CD4-positive, CD25-positive, alpha-beta regulatory T cell (primary cell): ENCODE measurements around the gene ZBTB38. TPM values are rescaled to one million over a fixed set of nuclear protein-coding genes. Genes with fewer than 3 reads are reported as not detected.

Experiments
- ATAC-seq, 2 donors: fragments of 150-1000 bp; cut with Tn5 transposase; one replicate each; pipeline ENCODE4 v1.10.0; 2021; ENCODE audit warnings: low read depth in 2 of 2, moderate number of reproducible peaks in 2 of 2, moderate library complexity in 1 of 2
- DNase-seq, 3 donors: peaks; one replicate each; pipeline versions ENCODE4 v3.0.0 to v3.0.0-alpha.2; 2012 to 2022; ENCODE audit warnings: mixed read lengths in 1 of 3
- H3K27ac ChIP-seq: one replicate; pipeline ENCODE4 v1.7.0; 2013; ENCODE audit warnings: mild to moderate bottlenecking, low read length; ENCODE audit not compliant: insufficient read depth, poor library complexity, severe bottlenecking
- H3K27me3 ChIP-seq: one replicate; pipeline ENCODE4 v1.7.0; 2013; ENCODE audit warnings: low read length; ENCODE audit not compliant: control insufficient read depth, insufficient read depth
- H3K36me3 ChIP-seq: one replicate; pipeline ENCODE4 v1.7.0; 2013; ENCODE audit warnings: mild to moderate bottlenecking, low read length, moderate library complexity; ENCODE audit not compliant: control insufficient read depth, insufficient read depth
- H3K4me1 ChIP-seq: 2 replicates; pipeline ENCODE4 v1.7.0; 2013; ENCODE audit warnings: mild to moderate bottlenecking, low read length; ENCODE audit not compliant: insufficient read depth, control insufficient read depth, poor library complexity, severe bottlenecking
- H3K4me3 ChIP-seq: one replicate; pipeline ENCODE4 v1.7.0; 2013; ENCODE audit warnings: low read depth, mild to moderate bottlenecking, low read length, moderate library complexity
- H3K9me3 ChIP-seq, 2 experiments: 1 replicate in 1 of 2; 2 replicates in 1 of 2; pipeline ENCODE4 v1.7.0; 2013; ENCODE audit warnings: low read length in 2 of 2, mild to moderate bottlenecking in 1 of 2, moderate library complexity in 1 of 2; ENCODE audit not compliant: control insufficient read depth in 2 of 2
- H3K27ac Mint-ChIP-seq, 3 donors: one replicate each; pipeline ENCODE4 v1.8.0; 2020 to 2022; ENCODE audit warnings: mild to moderate bottlenecking in 3 of 3, mixed read lengths in 3 of 3, moderate library complexity in 2 of 3
- H3K27me3 Mint-ChIP-seq: one replicate; pipeline ENCODE4 v1.8.0; 2022; ENCODE audit warnings: mild to moderate bottlenecking, mixed read lengths
- H3K36me3 Mint-ChIP-seq: one replicate; pipeline ENCODE4 v1.8.0; 2020; ENCODE audit warnings: mixed read lengths
- H3K4me1 Mint-ChIP-seq, 4 donors: one replicate each; pipeline ENCODE4 v1.8.0; 2020 to 2022; ENCODE audit warnings: mixed read lengths in 4 of 4, mild to moderate bottlenecking in 1 of 4
- H3K4me3 Mint-ChIP-seq, 4 donors: one replicate each; pipeline ENCODE4 v1.8.0; 2020 to 2022; ENCODE audit warnings: mild to moderate bottlenecking in 4 of 4, mixed read lengths in 4 of 4, moderate library complexity in 3 of 4
- H3K9me3 Mint-ChIP-seq, 7 donors: one replicate each; pipeline ENCODE4 v1.8.0; 2020 to 2022; ENCODE audit warnings: mixed read lengths in 7 of 7, mild to moderate bottlenecking in 3 of 7, moderate library complexity in 2 of 7
- polyA plus RNA-seq, 4 donors: library from polyadenylated mRNA; unstranded; fragments of 300-500 nt; fragmentation: Illumina TruSeq; gene quantifications; one replicate each; pipeline ENCODE4 v1.2.3, GENCODE V29; 2021
- total RNA-seq: library from RNA; stranded (reverse); gene quantifications from one replicate; pipeline ENCODE4 v1.2.3, GENCODE V29; 2022

ZBTB38 gene
- total and polyA plus RNA-seq, 5 donors from 2014 or later = 65.0 to 148 (median 96.7) TPM

- Mint-ChIP-seq H3K4me3 (no peak overlapping the region), H3K36me3 (peaks cover 9% of the 10 kb centered on the region), H3K9me3 (peaks cover 0 to 9% (median 2%) of the 10 kb centered on the region in 7 donors), H3K27me3 (no peaks in the 10 kb centered on the region), H3K27ac (no peak overlapping the region), H3K4me1 (peaks cover 9 to 16% (median 13%) of the 10 kb centered on the region in 4 donors)
- Histone ChIP-seq H3K4me1 (peaks cover under 1% of the 10 kb centered on the region), H3K27ac (no peak overlapping the region), H3K36me3 (no peaks in the 10 kb centered on the region), H3K9me3 (peaks cover 1 to 4% of the 10 kb centered on the region in 2 experiments), H3K27me3 (no peaks in the 10 kb centered on the region), H3K4me3 (no peak overlapping the region)
- no peak for ATAC-seq
- DNase-seq = no peak
Observed at GRCh38 chr3:141395005-141395589, 26.8 kb downstream of the ZBTB38 start.

- ATAC-seq = no peak
- Mint-ChIP-seq H3K4me1 (peaks cover 10 to 27% (median 21%) of the 10 kb centered on the region in 4 donors), H3K27me3 (no peaks in the 10 kb centered on the region), H3K36me3 (peaks cover 9% of the 10 kb centered on the region), H3K9me3 (peaks cover 0 to 9% (median 2%) of the 10 kb centered on the region in 7 donors), H3K27ac (no peak overlapping the region), H3K4me3 (peak overlapping the region in 1 of 4 donors; percentile 12)
- Histone ChIP-seq H3K27ac (no peak overlapping the region), H3K4me3 (no peak overlapping the region), H3K4me1 (peaks cover 22% of the 10 kb centered on the region), H3K9me3 (peaks cover 1 to 4% of the 10 kb centered on the region in 2 experiments), H3K27me3 (no peaks in the 10 kb centered on the region), H3K36me3 (no peaks in the 10 kb centered on the region)
- DNase-seq = no peak
Observed at GRCh38 chr3:141397996-141398395, 29.7 kb downstream of the ZBTB38 start.

GRCh38 chr3:141399200-141399599, 30.9 kb downstream of the ZBTB38 start:
- Histone ChIP-seq H3K9me3 (peaks cover 1 to 4% of the 10 kb centered on the region in 2 experiments), H3K27me3 (no peaks in the 10 kb centered on the region), H3K4me1 (peaks cover 34% of the 10 kb centered on the region), H3K4me3 (no peak overlapping the region), H3K27ac (no peak overlapping the region), H3K36me3 (peaks cover 3% of the 10 kb centered on the region)
- H3K36me3 Mint-ChIP-seq = peaks cover 15% of the 10 kb centered on the region
- ATAC-seq = no peak
- H3K9me3 Mint-ChIP-seq = peaks cover 0 to 9% (median 2%) of the 10 kb centered on the region in 7 donors
- no peaks in the 10 kb centered on the region for H3K27me3 Mint-ChIP-seq
- H3K4me1 Mint-ChIP-seq = peaks cover 20 to 37% (median 28%) of the 10 kb centered on the region in 4 donors
- peak overlapping the region in 3 of 4 donors; percentile 3 to 73 (median 29) for H3K4me3 Mint-ChIP-seq
- DNase-seq = peak in 1 of 3 donors; percentile 7
- peak overlapping the region in 2 of 3 donors; percentile 10 to 93 for H3K27ac Mint-ChIP-seq

- DNase-seq = peak in 1 of 3 donors; percentile 18
- Mint-ChIP-seq H3K36me3 (peaks cover 25% of the 10 kb centered on the region), H3K27me3 (no peaks in the 10 kb centered on the region), H3K27ac (peak overlapping the region; percentile 48 to 93 (median 93)), H3K9me3 (peaks cover 0 to 9% (median 2%) of the 10 kb centered on the region in 7 donors), H3K4me1 (peaks cover 26 to 48% (median 35%) of the 10 kb centered on the region in 4 donors), H3K4me3 (peak overlapping the region; percentile 59 to 88 (median 68))
- Histone ChIP-seq H3K4me3 (peak overlapping the region; percentile 75), H3K36me3 (peaks cover 9% of the 10 kb centered on the region), H3K4me1 (peaks cover 45% of the 10 kb centered on the region), H3K27me3 (no peaks in the 10 kb centered on the region), H3K27ac (peak overlapping the region; percentile 39), H3K9me3 (peaks cover 1 to 4% of the 10 kb centered on the region in 2 experiments)
- ATAC-seq = no peak
Observed at GRCh38 chr3:141400073-141400971, 32.0 kb downstream of the ZBTB38 start.

- H3K27ac ChIP-seq = peak overlapping the region; percentile 81
- peaks cover 52% of the 10 kb centered on the region for H3K4me1 ChIP-seq
- peaks cover 32 to 54% (median 42%) of the 10 kb centered on the region in 4 donors for H3K4me1 Mint-ChIP-seq
- H3K9me3 ChIP-seq = peaks cover 1 to 4% of the 10 kb centered on the region in 2 experiments
- no peak for DNase-seq
- no peaks in the 10 kb centered on the region for H3K27me3 ChIP-seq
- H3K27ac Mint-ChIP-seq = peak overlapping the region; percentile 48 to 93 (median 93)
- H3K4me3 Mint-ChIP-seq = peak overlapping the region; percentile 73 to 90 (median 88)
- peak overlapping the region; percentile 75 for H3K4me3 ChIP-seq
- peaks cover 17% of the 10 kb centered on the region for H3K36me3 ChIP-seq
- no peaks in the 10 kb centered on the region for H3K27me3 Mint-ChIP-seq
- peaks cover 0 to 9% (median 2%) of the 10 kb centered on the region in 7 donors for H3K9me3 Mint-ChIP-seq
- no peak for ATAC-seq
- peaks cover 33% of the 10 kb centered on the region for H3K36me3 Mint-ChIP-seq
Observed at GRCh38 chr3:141401095-141401494, 32.8 kb downstream of the ZBTB38 start.

- H3K4me3 ChIP-seq = peak overlapping the region; percentile 75
- Mint-ChIP-seq H3K4me1 (peaks cover 39 to 61% (median 49%) of the 10 kb centered on the region in 4 donors), H3K4me3 (peak overlapping the region; percentile 80 to 90 (median 88)), H3K27me3 (no peaks in the 10 kb centered on the region), H3K27ac (peak overlapping the region; percentile 84 to 93 (median 93)), H3K9me3 (peaks cover 0 to 5% (median 0%) of the 10 kb centered on the region in 7 donors), H3K36me3 (peaks cover 34% of the 10 kb centered on the region)
- H3K36me3 ChIP-seq = peaks cover 23% of the 10 kb centered on the region
- H3K4me1 ChIP-seq = peaks cover 60% of the 10 kb centered on the region
- ATAC-seq (peak; percentile 71 to 78), DNase-seq (peak in 2 of 3 donors; percentile 53 to 63)
- no peaks in the 10 kb centered on the region for H3K27me3 ChIP-seq
- H3K9me3 ChIP-seq = peaks cover 0 to 2% of the 10 kb centered on the region in 2 experiments
- peak overlapping the region; percentile 81 for H3K27ac ChIP-seq
Observed at GRCh38 chr3:141401573-141402475, 33.5 kb downstream of the ZBTB38 start.
